HL-60/S4 (cell line): ENCODE data around the gene DVL2.
"Not testable (repeated sequence)": the region's sequence is repeated elsewhere in the genome, so short reads cannot be mapped to it uniquely, and the experiment has no call there.

ENCODE experiments used
- in situ Hi-C: fragments of 300-500 bp; cut with MboI; formaldehyde crosslinking; loops from 2 replicates; pipeline ENCODE4 v1.14.3; 2022; ENCODE audit warnings: low sequenced_read_pairs

Gene DVL2

GRCh38 chr17:7256766-7257456 is 22.6 kb upstream of the DVL2 start:
- in situ Hi-C loops, result no loop called here

- in situ Hi-C loops, result no loop called here
These were observed 20.2 kb upstream of the DVL2 start for GRCh38 chr17:7254511-7254910.

- in situ Hi-C loops, result no loop called here
These were observed 18.8 kb upstream of the DVL2 start for GRCh38 chr17:7253082-7253481.

GRCh38 chr17:7252176-7253043 is 18.1 kb upstream of the DVL2 start, which contains the start of gene ELP5:
Gene ELP5, plus strand, starts transcription at chr17:7252215. Its CDS starts 336 bp downstream, at chr17:7252551.
- in situ Hi-C loops, result no loop called here

- in situ Hi-C loops, result no loop called here
These were observed 17.4 kb upstream of the DVL2 start, which contains the start of gene CTDNEP1 for GRCh38 chr17:7251661-7252175. Gene CTDNEP1, minus strand, starts transcription at chr17:7251734. Its CDS starts 438 bp downstream, at chr17:7251296.

GRCh38 chr17:7250695-7251627 is 16.6 kb upstream of the DVL2 start:
- in situ Hi-C loops, result no loop called here

- in situ Hi-C loops, result no loop called here
These were observed 15.5 kb upstream of the DVL2 start for GRCh38 chr17:7249830-7250229.

GRCh38 chr17:7249214-7249613 is 14.9 kb upstream of the DVL2 start:
- in situ Hi-C loops, result no loop called here

GRCh38 chr17:7248796-7249195 is 14.5 kb upstream of the DVL2 start:
- in situ Hi-C loops, result no loop called here

- in situ Hi-C loops, result no loop called here
These were observed 12.5 kb upstream of the DVL2 start for GRCh38 chr17:7246779-7247178.

GRCh38 chr17:7243838-7244237 is 9.5 kb upstream of the DVL2 start:
- in situ Hi-C loops, result not testable (repeated sequence)

GRCh38 chr17:7243453-7243729 is 9.1 kb upstream of the DVL2 start:
- in situ Hi-C loops, result no loop called here

GRCh38 chr17:7242717-7243452 is 8.6 kb upstream of the DVL2 start:
- in situ Hi-C loops, result no loop called here

- in situ Hi-C loops, result no loop called here
These were observed 7.7 kb upstream of the DVL2 start, which contains the start of gene GABARAP for GRCh38 chr17:7241783-7242716. Gene GABARAP, minus strand, starts transcription at chr17:7242449. Its CDS starts 119 bp downstream, at chr17:7242330.

- in situ Hi-C loops, result no loop called here
These were observed 6.9 kb upstream of the DVL2 start for GRCh38 chr17:7241090-7241733.

- in situ Hi-C loops, result no loop called here
These were observed 6.1 kb upstream of the DVL2 start for GRCh38 chr17:7240375-7240774.

- in situ Hi-C loops, result no loop called here
These were observed 5.0 kb upstream of the DVL2 start, which contains the start of gene PHF23 for GRCh38 chr17:7239091-7240027. Gene PHF23, minus strand, starts transcription at chr17:7239457. Its CDS starts 178 bp downstream, at chr17:7239279.
